Heart left ventricle (tissue), 13 donors: ENCODE data around the gene CDCA4.

Experiments used
- POLR2A ChIP-seq, 2 donors: fragments of 450-650 bp; IDR thresholded peaks; one replicate each; pipeline ENCODE4 v1.6.1; 2017; ENCODE audit warnings: antibody characterized with exemption in 2 of 2, mild to moderate bottlenecking in 2 of 2, moderate library complexity in 2 of 2
- TF ChIP-seq, protein P1 (sequence below), 12 donors: fragments of 200-600 bp; sonication (generic) in 4 of 12; IDR thresholded peaks; one replicate each; pipeline versions ENCODE4 v1.5.0 to v1.8.0; 2018 to 2022; ENCODE audit warnings: antibody characterized with exemption in 12 of 12, mild to moderate bottlenecking in 5 of 12
- donor health status: ischemic (EF 13 %, LVEDD 7.1; RV severe dilation, severe dysfunction).
- donor health status: DM: no; HTN: yes; CAD: no.
- donor health status: DM: no; HTN: no; CAD: no.
- donor health status: ischemic (EF 25% LVEDD 6.9; RV normal size, moderate dysfunction).
- donor health status: ischemic (EF 25% LVEDD 5.7; RV mildly dilated, moderate dysfunction).
- donor health status: ischemic (EF 35%, LVEDD 5.7; RV mildly dilated, moderate dysfunction).
- donor health status: nonischemic (EF 11% LVEDD 7.7; RV severe dilation, severe dysfunction).
- donor health status: DM: yes; HTN: yes; CAD: no.
- donor health status: PGD.
- donor health status: ischemic (EF 29% LVEDD 5.4; RV normal size, mild dysfunction).
- donor health status: nonischemic (EF 23%, LVEDD 6.1; RV moderate dilation, normal function).

DNA sequence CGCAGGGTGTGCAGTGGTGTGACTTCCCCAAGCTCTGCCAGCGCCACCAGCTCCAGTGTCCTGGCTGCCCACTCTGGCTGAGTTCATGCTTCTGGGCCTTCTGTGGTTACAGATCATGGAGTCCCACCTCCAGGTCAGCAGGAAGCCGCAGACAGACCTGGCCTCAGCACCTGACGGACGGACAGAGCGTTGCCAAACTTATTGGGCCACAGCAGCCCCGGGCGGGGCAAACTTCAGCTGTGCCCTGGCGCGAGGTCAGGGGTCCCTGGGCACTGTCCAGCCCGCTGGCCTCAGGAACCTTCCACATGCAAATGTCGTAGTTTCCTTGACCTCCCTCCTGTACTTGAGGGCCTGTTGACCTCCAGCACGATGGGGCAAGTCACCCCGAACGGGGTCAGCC, 33.1 kb upstream of the CDCA4 start:
- TF ChIP-seq, protein P1, sequence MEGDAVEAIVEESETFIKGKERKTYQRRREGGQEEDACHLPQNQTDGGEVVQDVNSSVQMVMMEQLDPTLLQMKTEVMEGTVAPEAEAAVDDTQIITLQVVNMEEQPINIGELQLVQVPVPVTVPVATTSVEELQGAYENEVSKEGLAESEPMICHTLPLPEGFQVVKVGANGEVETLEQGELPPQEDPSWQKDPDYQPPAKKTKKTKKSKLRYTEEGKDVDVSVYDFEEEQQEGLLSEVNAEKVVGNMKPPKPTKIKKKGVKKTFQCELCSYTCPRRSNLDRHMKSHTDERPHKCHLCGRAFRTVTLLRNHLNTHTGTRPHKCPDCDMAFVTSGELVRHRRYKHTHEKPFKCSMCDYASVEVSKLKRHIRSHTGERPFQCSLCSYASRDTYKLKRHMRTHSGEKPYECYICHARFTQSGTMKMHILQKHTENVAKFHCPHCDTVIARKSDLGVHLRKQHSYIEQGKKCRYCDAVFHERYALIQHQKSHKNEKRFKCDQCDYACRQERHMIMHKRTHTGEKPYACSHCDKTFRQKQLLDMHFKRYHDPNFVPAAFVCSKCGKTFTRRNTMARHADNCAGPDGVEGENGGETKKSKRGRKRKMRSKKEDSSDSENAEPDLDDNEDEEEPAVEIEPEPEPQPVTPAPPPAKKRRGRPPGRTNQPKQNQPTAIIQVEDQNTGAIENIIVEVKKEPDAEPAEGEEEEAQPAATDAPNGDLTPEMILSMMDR (IDR thresholded peaks at IDR 0.05), result no peak
- no peak for TF ChIP-seq POLR2A (IDR thresholded peaks at IDR 0.05)
